Hematopoietic multipotent progenitor cell treated with erythropoietin and hydrocortisone succinate and interleukin-3 and kit ligand, for 4 days (in vitro differentiated cells): ENCODE results near the gene RDH5.

Experiments
- DNase-seq: peaks from one replicate; pipeline ENCODE4 v3.0.0-alpha.2; 2015

The RDH5 gene

GRCh38 chr12:55715169-55715764, 4.9 kb upstream of the RDH5 start:
- DNase-seq, result no peak

GRCh38 chr12:55715833-55716581, 4.2 kb upstream of the RDH5 start, which contains the start of gene BLOC1S1:
Gene BLOC1S1, plus strand, starts transcription at chr12:55716046. Its CDS starts 6 bp downstream, at chr12:55716052.
- DNase-seq, result peak; percentile 96

- no peak for DNase-seq
Observed at GRCh38 chr12:55716582-55716957, 3.6 kb upstream of the RDH5 start.

- peak; percentile 49 for DNase-seq
Observed at GRCh38 chr12:55717011-55718007, 2.9 kb upstream of the RDH5 start.

GRCh38 chr12:55718015-55718414, 2.2 kb upstream of the RDH5 start:
- DNase-seq, result no peak

- no peak for DNase-seq
Observed at GRCh38 chr12:55718624-55719275, 1.4 kb upstream of the RDH5 start.

- no peak for DNase-seq
Observed at GRCh38 chr12:55719371-55719770, 822 bp upstream of the RDH5 start.

- DNase-seq, result peak; percentile 90
Observed at GRCh38 chr12:55720894-55721444, 776 bp downstream of the RDH5 start.

- DNase-seq, result no peak
Observed at GRCh38 chr12:55721601-55722213, 1.5 kb downstream of the RDH5 start.

- no peak for DNase-seq
Observed at GRCh38 chr12:55722948-55723347, 2.8 kb downstream of the RDH5 start.

GRCh38 chr12:55723516-55724225, 3.5 kb downstream of the RDH5 start:
- DNase-seq, result no peak

GRCh38 chr12:55724226-55724939, 4.2 kb downstream of the RDH5 start:
- peak; percentile 93 for DNase-seq

- DNase-seq, result no peak
Observed at GRCh38 chr12:55724940-55725309, 4.7 kb downstream of the RDH5 start.

- DNase-seq, result no peak
Observed at GRCh38 chr12:55725556-55725955, 5.4 kb downstream of the RDH5 start.

GRCh38 chr12:55726971-55727370, 6.8 kb downstream of the RDH5 start:
- no peak for DNase-seq

- DNase-seq, result peak; percentile 80
Observed at GRCh38 chr12:55727643-55728185, 7.5 kb downstream of the RDH5 start.

GRCh38 chr12:55728186-55728938, 8.2 kb downstream of the RDH5 start:
- peak; percentile 77 for DNase-seq

GRCh38 chr12:55728939-55729818, 9.0 kb downstream of the RDH5 start, which contains the start of gene CD63:
Gene CD63, minus strand, starts transcription at chr12:55729009. Its CDS starts 668 bp downstream, at chr12:55728341.
- DNase-seq, result peak; percentile 95
